HAP-1 (cell line): ENCODE results near the gene ABHD8.
A peak's percentile ranks its signal among the peaks of the same experiment; 100 is the strongest.
"Not testable (repeated sequence)": the region's sequence is repeated elsewhere in the genome, so short reads cannot be mapped to it uniquely, and the experiment has no call there.

Source experiments
- DNase-seq, 2 experiments: peaks; one replicate each; pipeline ENCODE4 v3.0.0-alpha.2; 2016 to 2020; ENCODE audit warnings: low spot score in 2 of 2
- H3K27me3 ChIP-seq: fragments of 250-450 bp; sonication (Bioruptor Pico); 2 replicates; pipeline ENCODE4 v1.5.1; 2020; ENCODE audit warnings: low read depth, mild to moderate bottlenecking, moderate library complexity
- H3K36me3 ChIP-seq: fragments of 250-450 bp; sonication (Bioruptor Pico); replicated peaks from 2 replicates; pipeline ENCODE4 v1.5.1; 2020; ENCODE audit warnings: mild to moderate bottlenecking
- H3K4me1 ChIP-seq: fragments of 250-450 bp; sonication (Bioruptor Pico); 2 replicates; pipeline ENCODE4 v1.5.1; 2020; ENCODE audit warnings: mild to moderate bottlenecking
- H3K4me3 ChIP-seq: fragments of 250-450 bp; sonication (Bioruptor Pico); 2 replicates; pipeline ENCODE4 v1.5.1; 2020; ENCODE audit warnings: mild to moderate bottlenecking, moderate library complexity
- H3K9me3 ChIP-seq: fragments of 250-450 bp; sonication (Bioruptor Pico); 2 replicates; pipeline ENCODE4 v1.5.1; 2020; ENCODE audit warnings: mild to moderate bottlenecking, moderate library complexity
- in situ Hi-C: fragments of 300-500 bp; cut with MboI; formaldehyde crosslinking; loops from 3 replicates; pipeline ENCODE4 v1.14.3; 2020; ENCODE audit warnings: low sequenced_read_pairs, inconsistent platforms, mixed read lengths

ABHD8 gene

GRCh38 chr19:17305517-17306284 lies 2.5 kb upstream of the ABHD8 start, which contains the start of gene MRPL34:
TSS of gene MRPL34 (plus strand) at chr19:17305872. CDS start at chr19:17305893, 21 bp downstream.
- peaks cover 10% of the 10 kb centered on the region for H3K4me1 ChIP-seq
- in situ Hi-C loops: no loop called here
- no peaks in the 10 kb centered on the region for H3K27me3 ChIP-seq
- H3K4me3 ChIP-seq: peak within 1 kb of the TSS; percentile 79
- DNase-seq: peak; percentile 98 to 99
- H3K9me3 ChIP-seq: no peaks in the 10 kb centered on the region
- H3K36me3 ChIP-seq: no peaks in the 10 kb centered on the region; the same call in 1 of the 2 replicates

- Histone ChIP-seq H3K36me3 (no peaks in the 10 kb centered on the region; the same call in 1 of the 2 replicates), H3K27me3 (no peaks in the 10 kb centered on the region), H3K9me3 (no peaks in the 10 kb centered on the region), H3K4me1 (peaks cover 5% of the 10 kb centered on the region), H3K4me3 (peak overlapping the region; percentile 3)
- in situ Hi-C loops: no loop called here
- no peak for DNase-seq
These were observed 1.9 kb upstream of the ABHD8 start for GRCh38 chr19:17305216-17305516.

- Histone ChIP-seq H3K4me1 (peaks cover 4% of the 10 kb centered on the region; the same call in 1 of the 2 replicates), H3K27me3 (no peaks in the 10 kb centered on the region), H3K9me3 (no peaks in the 10 kb centered on the region), H3K36me3 (no peaks in the 10 kb centered on the region; the same call in 1 of the 2 replicates), H3K4me3 (no peak overlapping the region)
- no peak for DNase-seq
- in situ Hi-C loops: no loop called here
These were observed 1.4 kb upstream of the ABHD8 start for GRCh38 chr19:17304386-17305215.

GRCh38 chr19:17303940-17304267 lies 679 bp upstream of the ABHD8 start:
- Histone ChIP-seq H3K36me3 (no peaks in the 10 kb centered on the region; the same call in 1 of the 2 replicates), H3K27me3 (no peaks in the 10 kb centered on the region), H3K4me3 (no peak overlapping the region)

GRCh38 chr19:17302391-17303166 lies 646 bp downstream of the ABHD8 start:
- peaks cover 4% of the 10 kb centered on the region; the same call in 1 of the 2 replicates for H3K9me3 ChIP-seq
- H3K36me3 ChIP-seq: peaks cover 4% of the 10 kb centered on the region; the same call in 1 of the 2 replicates
- H3K27me3 ChIP-seq: no peaks in the 10 kb centered on the region
- in situ Hi-C loops: no loop called here
- no peak for DNase-seq
- H3K4me3 ChIP-seq: peak overlapping the region; percentile 53
- H3K4me1 ChIP-seq: peaks cover 4% of the 10 kb centered on the region; the same call in 1 of the 2 replicates

More at GRCh38 chr19:17303940-17304267, 679 bp upstream of the ABHD8 start:
- in situ Hi-C loops: no loop called here
- peaks cover 4% of the 10 kb centered on the region; the same call in 1 of the 2 replicates for H3K4me1 ChIP-seq
- DNase-seq: no peak
- H3K9me3 ChIP-seq: no peaks in the 10 kb centered on the region

- in situ Hi-C loops: no loop called here
- no peaks in the 10 kb centered on the region for H3K27me3 ChIP-seq
These were observed 2.1 kb downstream of the ABHD8 start for GRCh38 chr19:17300992-17301619.

GRCh38 chr19:17296976-17297375 lies 6.2 kb downstream of the ABHD8 start:
- Histone ChIP-seq H3K27me3 (no peaks in the 10 kb centered on the region), H3K4me1 (peaks cover 6% of the 10 kb centered on the region), H3K9me3 (peaks cover 4% of the 10 kb centered on the region; the same call in 1 of the 2 replicates), H3K36me3 (peaks cover 12% of the 10 kb centered on the region), H3K4me3 (no peak overlapping the region)
- in situ Hi-C loops: no loop called here
- no peak for DNase-seq

More at GRCh38 chr19:17300992-17301619, 2.1 kb downstream of the ABHD8 start:
- Histone ChIP-seq H3K9me3 (peaks cover 4% of the 10 kb centered on the region; the same call in 1 of the 2 replicates), H3K36me3 (peaks cover 4% of the 10 kb centered on the region), H3K4me1 (peaks cover 4% of the 10 kb centered on the region; the same call in 1 of the 2 replicates), H3K4me3 (no peak overlapping the region)
- no peak for DNase-seq

- Histone ChIP-seq H3K9me3 (peaks cover 4% of the 10 kb centered on the region; the same call in 1 of the 2 replicates), H3K27me3 (no peaks in the 10 kb centered on the region), H3K36me3 (peaks cover 12% of the 10 kb centered on the region), H3K4me3 (no peak overlapping the region), H3K4me1 (peaks cover 8% of the 10 kb centered on the region)
- DNase-seq: no peak
- in situ Hi-C loops: no loop called here
These were observed 7.0 kb downstream of the ABHD8 start for GRCh38 chr19:17296273-17296672.

- H3K4me1 ChIP-seq, H3K9me3 ChIP-seq, DNase-seq, H3K4me3 ChIP-seq, in situ Hi-C loops, H3K27me3 ChIP-seq: not testable (repeated sequence)
- peaks cover 12% of the 10 kb centered on the region for H3K36me3 ChIP-seq
These were observed 7.7 kb downstream of the ABHD8 start for GRCh38 chr19:17295551-17295950.

GRCh38 chr19:17294051-17294891 lies 9.0 kb downstream of the ABHD8 start:
- peaks cover 4% of the 10 kb centered on the region; the same call in 1 of the 2 replicates for H3K9me3 ChIP-seq
- DNase-seq: peak in 1 of 2 experiments; percentile 83
- in situ Hi-C loops: no loop called here
- peaks cover 8% of the 10 kb centered on the region for H3K4me1 ChIP-seq
- no peaks in the 10 kb centered on the region for H3K27me3 ChIP-seq
- no peak overlapping the region for H3K4me3 ChIP-seq
- peaks cover 12% of the 10 kb centered on the region for H3K36me3 ChIP-seq

- peaks cover 8% of the 10 kb centered on the region for H3K4me1 ChIP-seq
- H3K9me3 ChIP-seq: peaks cover 4% of the 10 kb centered on the region; the same call in 1 of the 2 replicates
- DNase-seq: no peak
- no peaks in the 10 kb centered on the region for H3K27me3 ChIP-seq
- in situ Hi-C loops: no loop called here
- no peak overlapping the region for H3K4me3 ChIP-seq
- H3K36me3 ChIP-seq: peaks cover 12% of the 10 kb centered on the region
These were observed 9.6 kb downstream of the ABHD8 start for GRCh38 chr19:17293605-17294004.

GRCh38 chr19:17292301-17293074 lies 10.7 kb downstream of the ABHD8 start:
- peaks cover 8% of the 10 kb centered on the region for H3K4me1 ChIP-seq

More at GRCh38 chr19:17292301-17293074, 10.7 kb downstream of the ABHD8 start:
- Histone ChIP-seq H3K9me3 (no peaks in the 10 kb centered on the region), H3K27me3 (no peaks in the 10 kb centered on the region), H3K36me3 (peaks cover 8% of the 10 kb centered on the region), H3K4me3 (peak overlapping the region; percentile 43)
- DNase-seq: peak; percentile 86 to 92
- in situ Hi-C loops: no loop called here
